C4-2B (cell line): ENCODE measurements around the gene IGIP.

Experiments
- ZFX ChIP-seq: fragments of 450-650 bp; IDR thresholded peaks from 2 replicates; pipeline ENCODE4 v1.6.1; 2017
- TF ChIP-seq, protein P1 (sequence below): fragments of 450-650 bp; conservative IDR thresholded peaks from 2 replicates; pipeline ENCODE4 v1.5.1; 2017; ENCODE audit warnings: mild to moderate bottlenecking

DNA sequence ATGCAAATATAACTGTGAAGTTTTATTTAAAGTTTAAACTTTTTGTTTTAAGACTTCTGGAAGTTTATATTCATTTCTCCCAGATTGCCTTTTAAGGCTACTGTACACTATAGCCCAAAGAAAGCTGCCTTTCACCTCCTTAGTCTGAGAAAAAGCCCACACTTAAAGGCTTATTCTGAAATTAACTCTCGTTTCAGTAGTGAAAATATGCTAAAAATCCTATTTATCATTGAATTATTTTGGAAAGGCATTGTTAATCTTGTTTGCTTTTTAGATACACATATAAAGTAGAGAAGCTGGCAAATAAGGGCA, 15.1 kb upstream of the IGIP start:
- TF ChIP-seq, protein P1, sequence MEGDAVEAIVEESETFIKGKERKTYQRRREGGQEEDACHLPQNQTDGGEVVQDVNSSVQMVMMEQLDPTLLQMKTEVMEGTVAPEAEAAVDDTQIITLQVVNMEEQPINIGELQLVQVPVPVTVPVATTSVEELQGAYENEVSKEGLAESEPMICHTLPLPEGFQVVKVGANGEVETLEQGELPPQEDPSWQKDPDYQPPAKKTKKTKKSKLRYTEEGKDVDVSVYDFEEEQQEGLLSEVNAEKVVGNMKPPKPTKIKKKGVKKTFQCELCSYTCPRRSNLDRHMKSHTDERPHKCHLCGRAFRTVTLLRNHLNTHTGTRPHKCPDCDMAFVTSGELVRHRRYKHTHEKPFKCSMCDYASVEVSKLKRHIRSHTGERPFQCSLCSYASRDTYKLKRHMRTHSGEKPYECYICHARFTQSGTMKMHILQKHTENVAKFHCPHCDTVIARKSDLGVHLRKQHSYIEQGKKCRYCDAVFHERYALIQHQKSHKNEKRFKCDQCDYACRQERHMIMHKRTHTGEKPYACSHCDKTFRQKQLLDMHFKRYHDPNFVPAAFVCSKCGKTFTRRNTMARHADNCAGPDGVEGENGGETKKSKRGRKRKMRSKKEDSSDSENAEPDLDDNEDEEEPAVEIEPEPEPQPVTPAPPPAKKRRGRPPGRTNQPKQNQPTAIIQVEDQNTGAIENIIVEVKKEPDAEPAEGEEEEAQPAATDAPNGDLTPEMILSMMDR: no peak
- no peak for TF ChIP-seq ZFX
